DMS53 treated with DMSO at 0.1 percent for 48 hours (cell line): Measurements from ENCODE around the gene REPIN1.

Experiments used
- DNase-seq: peaks from one replicate; lab custom pipeline; 2025; ENCODE audit not compliant: unreplicated experiment; lab: John Stamatoyannopoulos, UW

Gene REPIN1

GRCh38 chr7:150359622-150360362, 8.8 kb upstream of the REPIN1 start:
- DNase-seq = no peak

- DNase-seq = no peak
These were observed 8.1 kb upstream of the REPIN1 start for GRCh38 chr7:150360363-150361058.

- no peak for DNase-seq
These were observed 7.2 kb upstream of the REPIN1 start for GRCh38 chr7:150361402-150361801.

GRCh38 chr7:150361807-150362621, 6.6 kb upstream of the REPIN1 start:
- DNase-seq = no peak

GRCh38 chr7:150363370-150363769, 5.3 kb upstream of the REPIN1 start:
- DNase-seq = no peak

GRCh38 chr7:150363872-150364271, 4.8 kb upstream of the REPIN1 start:
- DNase-seq = no peak

- no peak for DNase-seq
These were observed 3.4 kb upstream of the REPIN1 start for GRCh38 chr7:150365194-150365593.

- DNase-seq = peak; percentile 9
These were observed 2.8 kb upstream of the REPIN1 start for GRCh38 chr7:150365673-150366398.

GRCh38 chr7:150367677-150368095, 936 bp upstream of the REPIN1 start:
- DNase-seq = peak; percentile 96

GRCh38 chr7:150368884-150369747, 494 bp downstream of the REPIN1 start:
- peak; percentile 67 for DNase-seq

GRCh38 chr7:150369748-150370501, 1.3 kb downstream of the REPIN1 start:
- no peak for DNase-seq

GRCh38 chr7:150370612-150371071, 2.0 kb downstream of the REPIN1 start:
- no peak for DNase-seq

GRCh38 chr7:150371131-150371995, 2.7 kb downstream of the REPIN1 start:
- DNase-seq = no peak

GRCh38 chr7:150371996-150372270, 3.3 kb downstream of the REPIN1 start:
- DNase-seq = no peak

- DNase-seq = no peak
These were observed 3.8 kb downstream of the REPIN1 start for GRCh38 chr7:150372271-150373048.

- no peak for DNase-seq
These were observed 4.6 kb downstream of the REPIN1 start for GRCh38 chr7:150373049-150373801.

- no peak for DNase-seq
These were observed 5.4 kb downstream of the REPIN1 start for GRCh38 chr7:150374026-150374425.
